H9 (cell line): ENCODE data around the gene ENTPD6. TPM values are rescaled to one million over a fixed set of nuclear protein-coding genes. Genes with fewer than 3 reads are reported as not detected.

ENCODE experiments used
- DNase-seq: peaks from one replicate; pipeline ENCODE4 v3.0.0-alpha.2; 2017
- H2AFZ ChIP-seq: one replicate; pipeline ENCODE4 v1.6.1; 2013; ENCODE audit warnings: mild to moderate bottlenecking, low read length, control low read depth, moderate library complexity
- H2AK5ac ChIP-seq: 2 replicates; pipeline ENCODE4 v1.6.1; 2013; ENCODE audit warnings: low read length, control low read depth, mixed read lengths; ENCODE audit not compliant: insufficient read length
- H2BK120ac ChIP-seq: one replicate; pipeline ENCODE4 v1.6.1; 2013; ENCODE audit warnings: low read depth, mild to moderate bottlenecking, low read length, control low read depth, inconsistent platforms; ENCODE audit not compliant: poor library complexity, severe bottlenecking
- H2BK12ac ChIP-seq: 2 replicates; pipeline ENCODE4 v1.6.1; 2013; ENCODE audit warnings: low read length, control low read depth, mixed read lengths, low read depth; ENCODE audit not compliant: insufficient read length
- H2BK15ac ChIP-seq: 2 replicates; pipeline ENCODE4 v1.6.1; 2013; ENCODE audit warnings: low read depth, low read length, control low read depth
- H2BK20ac ChIP-seq: one replicate; pipeline ENCODE4 v1.6.1; 2013; ENCODE audit warnings: low read depth, mild to moderate bottlenecking, low read length, control low read depth, inconsistent platforms; ENCODE audit not compliant: poor library complexity, severe bottlenecking
- H2BK5ac ChIP-seq: 2 replicates; pipeline ENCODE4 v1.6.1; 2013; ENCODE audit warnings: low read length, control low read depth, mixed read lengths; ENCODE audit not compliant: insufficient read length
- H3K14ac ChIP-seq: 2 replicates; pipeline ENCODE4 v1.6.1; 2013; ENCODE audit warnings: low read length, control low read depth; ENCODE audit not compliant: insufficient read depth
- H3K18ac ChIP-seq: 2 replicates; pipeline ENCODE4 v1.6.1; 2013; ENCODE audit warnings: low read depth, mild to moderate bottlenecking, mixed read lengths, low read length, control low read depth; ENCODE audit not compliant: insufficient read length
- H3K23ac ChIP-seq: 2 replicates; pipeline ENCODE4 v1.6.1; 2013; ENCODE audit warnings: low read length, control low read depth, mixed read lengths, low read depth; ENCODE audit not compliant: insufficient read length
- H3K23me2 ChIP-seq: 2 replicates; pipeline ENCODE4 v1.6.1; 2013; ENCODE audit warnings: low read depth, mild to moderate bottlenecking, mixed read lengths, low read length, control low read depth; ENCODE audit not compliant: insufficient read length, poor library complexity, severe bottlenecking
- H3K27ac ChIP-seq: 2 replicates; pipeline ENCODE4 v1.5.1; 2013; ENCODE audit warnings: low read length, control low read depth, mixed read lengths, low read depth; ENCODE audit not compliant: insufficient read length
- H3K27me3 ChIP-seq: 2 replicates; pipeline ENCODE4 v1.6.1; 2013; ENCODE audit warnings: low read length, control low read depth, inconsistent platforms; ENCODE audit not compliant: insufficient read depth
- H3K4ac ChIP-seq: 2 replicates; pipeline ENCODE4 v1.6.1; 2013; ENCODE audit warnings: low read depth, mild to moderate bottlenecking, control low read depth, inconsistent platforms, low read length, moderate library complexity
- H3K4me1 ChIP-seq: 2 replicates; pipeline ENCODE4 v1.6.1; 2013; ENCODE audit warnings: low read length, control low read depth, inconsistent platforms; ENCODE audit not compliant: insufficient read depth
- H3K4me2 ChIP-seq: 2 replicates; pipeline ENCODE4 v1.6.1; 2013; ENCODE audit warnings: low read length, control low read depth, mixed read lengths; ENCODE audit not compliant: insufficient read length, insufficient read depth
- H3K56ac ChIP-seq: 2 replicates; pipeline ENCODE4 v1.6.1; 2013; ENCODE audit warnings: low read depth, mild to moderate bottlenecking, mixed read lengths, low read length, control low read depth; ENCODE audit not compliant: insufficient read length
- H3K79me1 ChIP-seq: 2 replicates; pipeline ENCODE4 v1.6.1; 2013; ENCODE audit warnings: low read depth, mild to moderate bottlenecking, moderate library complexity, low read length, control low read depth, inconsistent platforms; ENCODE audit not compliant: insufficient read depth, poor library complexity, severe bottlenecking
- H3K79me2 ChIP-seq: 2 replicates; pipeline ENCODE4 v1.6.1; 2013; ENCODE audit warnings: low read length, control low read depth, inconsistent platforms; ENCODE audit not compliant: insufficient read depth
- H3K9ac ChIP-seq: 2 replicates; pipeline ENCODE4 v1.6.1; 2013; ENCODE audit warnings: low read length, control low read depth, mixed read lengths; ENCODE audit not compliant: insufficient read length; ENCODE audit errors: extremely low read depth
- H3K9me3 ChIP-seq: one replicate; pipeline ENCODE4 v1.6.1; 2013; ENCODE audit warnings: low read depth, low read length, inconsistent platforms; ENCODE audit not compliant: control insufficient read depth
- H3T11ph ChIP-seq: one replicate; pipeline ENCODE4 v1.6.1; 2013; ENCODE audit warnings: mild to moderate bottlenecking, low read length, control low read depth, inconsistent platforms
- H4K20me1 ChIP-seq: one replicate; pipeline ENCODE4 v1.6.1; 2013; ENCODE audit not compliant: control insufficient read depth, insufficient read length, insufficient read depth
- H4K5ac ChIP-seq: 2 replicates; pipeline ENCODE4 v1.6.1; 2013; ENCODE audit warnings: low read depth, mild to moderate bottlenecking, mixed read lengths, low read length, control low read depth; ENCODE audit not compliant: insufficient read length
- H4K8ac ChIP-seq: replicated peaks from 2 replicates; pipeline ENCODE4 v1.6.1; 2013; ENCODE audit warnings: low read length, control low read depth, mixed read lengths, low read depth; ENCODE audit not compliant: insufficient read length
- H4K91ac ChIP-seq: 2 replicates; pipeline ENCODE4 v1.6.1; 2013; ENCODE audit warnings: low read depth, mild to moderate bottlenecking, moderate library complexity, mixed read lengths, low read length, control low read depth; ENCODE audit not compliant: insufficient read length
- H3K27ac Mint-ChIP-seq, 3 experiments: 2 replicates in 2 of 3; 3 replicates in 1 of 3; pipeline ENCODE4 v1.8.0; 2020 to 2021; ENCODE audit warnings: mixed read lengths in 3 of 3, mild to moderate bottlenecking in 1 of 3, moderate library complexity in 1 of 3
- H3K27me3 Mint-ChIP-seq: 2 replicates; pipeline ENCODE4 v1.8.0; 2021; ENCODE audit warnings: low read depth, mild to moderate bottlenecking, moderate library complexity, mixed read lengths
- H3K36me3 Mint-ChIP-seq, 3 experiments: 2 replicates in 2 of 3; 3 replicates in 1 of 3; pipeline ENCODE4 v1.8.0; 2020 to 2021; ENCODE audit warnings: low read depth in 3 of 3, mixed read lengths in 3 of 3; ENCODE audit not compliant: insufficient read depth in 1 of 3
- H3K4me1 Mint-ChIP-seq, 2 experiments: 2 replicates each; pipeline ENCODE4 v1.8.0; 2020; ENCODE audit warnings: mixed read lengths in 2 of 2
- H3K4me3 Mint-ChIP-seq, 2 experiments: 2 replicates in 1 of 2; 3 replicates in 1 of 2; pipeline ENCODE4 v1.8.0; 2020 to 2021; ENCODE audit warnings: mild to moderate bottlenecking in 2 of 2, mixed read lengths in 2 of 2, moderate library complexity in 1 of 2
- H3K9me3 Mint-ChIP-seq, 2 experiments: 2 replicates in 1 of 2; 3 replicates in 1 of 2; pipeline ENCODE4 v1.8.0; 2020; ENCODE audit warnings: mild to moderate bottlenecking in 2 of 2, mixed read lengths in 2 of 2, moderate library complexity in 1 of 2
- CTCF ChIP-seq: fragments of 200-600 bp; sonication (generic); conservative IDR thresholded peaks from 3 replicates; pipeline ENCODE4 v1.8.0; 2021; ENCODE audit warnings: antibody characterized with exemption, mild to moderate bottlenecking
- WGBS: extraction: QIAGEN DNeasy Blood & Tissue Kit; methylation state at CpG from one replicate; pipeline ENCODE4 v1.1.7; 2013; ENCODE audit warnings: missing lambda C conversion rate, low lambda C conversion rate, mixed read lengths; ENCODE audit not compliant: insufficient read length; ENCODE audit errors: extremely low coverage; 5-methylcytosine and 5-hydroxymethylcytosine counted together
- total RNA-seq: library from RNA; stranded (reverse); gene quantifications from 2 replicates; pipeline ENCODE4 v1.2.1, GENCODE V29; 2021

Gene ENTPD6
- total RNA-seq, 1 experiment from 2014 or later, result 57.4 TPM

- H3K79me2 ChIP-seq, result no peaks in the 10 kb centered on the region
- H4K8ac ChIP-seq, result no peak overlapping the region
- H3K4me3 Mint-ChIP-seq, result no peak overlapping the region
- H3K23ac ChIP-seq, result no peak overlapping the region
- no peaks in the 10 kb centered on the region for H3K27me3 ChIP-seq
- no peak overlapping the region for H3K18ac ChIP-seq
- no peak overlapping the region for H2AFZ ChIP-seq
- no CpG with 5 or more reads among the region's 16 CpGs for WGBS
- H3K9ac ChIP-seq, result no peak overlapping the region
- H3T11ph ChIP-seq, result no peak overlapping the region
- no peak overlapping the region; the same call in 1 of the 2 replicates for H3K14ac ChIP-seq
- no peak overlapping the region for H3K27ac ChIP-seq
- no peaks in the 10 kb centered on the region for H3K9me3 Mint-ChIP-seq
- no peak overlapping the region for H3K4me2 ChIP-seq
- H3K36me3 Mint-ChIP-seq, result peaks cover 5 to 47% (median 17%) of the 10 kb centered on the region in 3 experiments; a peak in 6 of 7 replicates
- no peaks in the 10 kb centered on the region for H3K4me1 ChIP-seq
- H2BK15ac ChIP-seq, result no peak overlapping the region
- no peak overlapping the region for H2BK12ac ChIP-seq
- H2BK120ac ChIP-seq, result no peak overlapping the region
- no peaks in the 10 kb centered on the region for H3K23me2 ChIP-seq
- H3K27me3 Mint-ChIP-seq, result no peaks in the 10 kb centered on the region
- TF ChIP-seq CTCF, result peak; percentile 47; the same call in 2 of the 3 replicates
- no peak overlapping the region for H4K91ac ChIP-seq
- H2BK5ac ChIP-seq, result no peak overlapping the region
- no peak overlapping the region for H3K56ac ChIP-seq
- no peak overlapping the region for H4K5ac ChIP-seq
- H4K20me1 ChIP-seq, result no peaks in the 10 kb centered on the region
- peak overlapping the region in 2 of 3 experiments; percentile 37 to 65; a peak in 2 of 7 replicates for H3K27ac Mint-ChIP-seq
- H3K9me3 ChIP-seq, result no peaks in the 10 kb centered on the region
- DNase-seq, result no peak
- no peaks in the 10 kb centered on the region for H3K79me1 ChIP-seq
- no peak overlapping the region for H3K4ac ChIP-seq
- H3K4me1 Mint-ChIP-seq, result peaks cover 13 to 15% of the 10 kb centered on the region in 2 experiments
- no peak overlapping the region for H2BK20ac ChIP-seq
- H2AK5ac ChIP-seq, result no peak overlapping the region
These were observed 24.7 kb downstream of the ENTPD6 start for GRCh38 chr20:25220021-25220730.
